Measurements from ENCODE around the gene OPTC. TPM values are rescaled to one million over a fixed set of nuclear protein-coding genes. Genes with fewer than 3 reads are reported as not detected.

The OPTC gene
- total RNA-seq, 1 experiment from 2014 or later = not detected

DNA sequence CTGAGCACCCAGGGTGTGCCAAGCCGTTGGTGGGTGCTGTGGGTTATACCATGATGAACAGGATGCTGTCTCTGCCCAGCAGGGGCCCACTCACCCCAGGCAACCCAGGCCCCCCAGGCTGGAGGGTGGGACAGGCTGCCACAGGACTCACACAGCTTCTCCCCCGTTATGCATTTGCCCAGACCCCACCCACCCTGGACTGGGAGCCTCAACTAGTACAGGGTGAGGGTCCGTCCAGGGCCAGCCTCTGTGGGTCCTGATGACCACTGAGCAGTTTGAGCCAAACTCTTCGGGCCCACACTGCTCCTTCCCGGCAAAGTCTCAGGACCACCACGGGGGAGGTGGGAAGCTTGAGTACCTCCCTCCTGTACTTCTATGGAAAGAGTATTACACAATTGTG lies 22.1 kb upstream of the OPTC start (continued):
- TF ChIP-seq, protein P1, sequence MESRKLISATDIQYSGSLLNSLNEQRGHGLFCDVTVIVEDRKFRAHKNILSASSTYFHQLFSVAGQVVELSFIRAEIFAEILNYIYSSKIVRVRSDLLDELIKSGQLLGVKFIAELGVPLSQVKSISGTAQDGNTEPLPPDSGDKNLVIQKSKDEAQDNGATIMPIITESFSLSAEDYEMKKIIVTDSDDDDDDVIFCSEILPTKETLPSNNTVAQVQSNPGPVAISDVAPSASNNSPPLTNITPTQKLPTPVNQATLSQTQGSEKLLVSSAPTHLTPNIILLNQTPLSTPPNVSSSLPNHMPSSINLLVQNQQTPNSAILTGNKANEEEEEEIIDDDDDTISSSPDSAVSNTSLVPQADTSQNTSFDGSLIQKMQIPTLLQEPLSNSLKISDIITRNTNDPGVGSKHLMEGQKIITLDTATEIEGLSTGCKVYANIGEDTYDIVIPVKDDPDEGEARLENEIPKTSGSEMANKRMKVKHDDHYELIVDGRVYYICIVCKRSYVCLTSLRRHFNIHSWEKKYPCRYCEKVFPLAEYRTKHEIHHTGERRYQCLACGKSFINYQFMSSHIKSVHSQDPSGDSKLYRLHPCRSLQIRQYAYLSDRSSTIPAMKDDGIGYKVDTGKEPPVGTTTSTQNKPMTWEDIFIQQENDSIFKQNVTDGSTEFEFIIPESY (IDR thresholded peaks at IDR 0.05; ENCODE audit: extremely low read depth, insufficient replicate concordance, low read length) = no peak
- TF ChIP-seq YY1 (IDR thresholded peaks at IDR 0.05; ENCODE audit: extremely low read depth, insufficient replicate concordance, low read depth, low read length) = no peak
- TF ChIP-seq EZH2phosphoT487 (IDR thresholded peaks at IDR 0.05; ENCODE audit: borderline replicate concordance) = no peak

DNA sequence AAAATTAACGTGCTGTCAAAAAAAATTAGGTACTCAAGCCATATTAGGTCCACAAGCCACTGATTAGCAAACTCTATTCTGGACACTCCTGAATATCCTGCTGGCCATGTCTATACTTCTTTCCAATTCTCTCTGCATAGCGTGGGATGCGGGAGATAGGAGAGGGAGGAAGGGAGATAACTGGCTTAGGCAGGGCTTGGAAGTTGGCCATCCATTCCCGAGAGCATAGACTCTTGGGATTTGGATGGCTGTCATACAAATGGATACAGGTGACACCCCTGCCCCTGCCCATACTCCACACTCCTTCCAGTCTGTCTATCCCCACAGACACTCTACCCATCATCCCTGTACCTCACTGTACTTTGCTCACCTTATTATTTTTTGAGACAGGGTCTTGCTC lies 20.7 kb upstream of the OPTC start:
- Histone ChIP-seq H4K20me1 (ENCODE audit: insufficient read depth) (no peaks in the 10 kb centered on the region), H3K9ac (ENCODE audit: low read length) (no peak overlapping the region), H3K79me2 (ENCODE audit: insufficient read depth, low read length) (no peaks in the 10 kb centered on the region), H3K27ac (ENCODE audit: low read depth, low read length) (no peak overlapping the region), H2AFZ (ENCODE audit: low read depth, low read length, poor library complexity, severe bottlenecking) (no peak overlapping the region), H3K4me2 (ENCODE audit: low read length) (no peak overlapping the region), H3K36me3 (ENCODE audit: control insufficient read depth in 1 of 2, insufficient read depth in 2 of 2, low read length in 2 of 2) (no peaks in the 10 kb centered on the region), H3K9me2 (ENCODE audit: insufficient read depth) (no peaks in the 10 kb centered on the region), H3K4me3 (replicated peaks in 1 of 2; ENCODE audit: low read depth in 1 of 2, low read length in 2 of 2) (no peak overlapping the region), H3K9me3 (ENCODE audit: control insufficient read depth in 1 of 2, insufficient read depth in 1 of 2, low read depth in 1 of 2, low read length in 2 of 2) (no peaks in the 10 kb centered on the region), H3K4me1 (ENCODE audit: control insufficient read depth in 1 of 2, insufficient read depth in 2 of 2, low read length in 2 of 2) (0 out of 4 replicates have a peak, but pooled peaks cover 0 to 3% of the 10 kb centered on the region in 2 experiments), H3K27me3 (ENCODE audit: insufficient read depth, low read length) (peaks cover 24% of the 10 kb centered on the region)
- ATAC-seq = no peak
- RAD21 ChIA-PET (ENCODE audit: low non-redundant PET in 1 of 2, low total read pairs in 2 of 2, uncharacterized antibody in 2 of 2, unreplicated experiment in 2 of 2) = no interaction called here
- no peak for DNase-seq (ENCODE audit: low read depth, low spot score)
- intact Hi-C loops (cut with micrococcal nuclease) = no loop called here
- POLR2A ChIA-PET = no interaction called here
- CTCF ChIA-PET = no interaction called here
- no TSS peak for BruUV-seq (replicated peaks)
- TF ChIP-seq EGR1 (IDR thresholded peaks at IDR 0.05; ENCODE audit: low read depth) = no peak
- TF ChIP-seq YY1 (IDR thresholded peaks at IDR 0.05; ENCODE audit: extremely low read depth, insufficient replicate concordance, low read depth, low read length) = no peak
- no peak for TF ChIP-seq ELF1 (IDR thresholded peaks at IDR 0.05; ENCODE audit: borderline replicate concordance, low read depth)
- no peak for TF ChIP-seq SIN3A (IDR thresholded peaks at IDR 0.05; ENCODE audit: low read depth)
- TF ChIP-seq, protein P2, sequence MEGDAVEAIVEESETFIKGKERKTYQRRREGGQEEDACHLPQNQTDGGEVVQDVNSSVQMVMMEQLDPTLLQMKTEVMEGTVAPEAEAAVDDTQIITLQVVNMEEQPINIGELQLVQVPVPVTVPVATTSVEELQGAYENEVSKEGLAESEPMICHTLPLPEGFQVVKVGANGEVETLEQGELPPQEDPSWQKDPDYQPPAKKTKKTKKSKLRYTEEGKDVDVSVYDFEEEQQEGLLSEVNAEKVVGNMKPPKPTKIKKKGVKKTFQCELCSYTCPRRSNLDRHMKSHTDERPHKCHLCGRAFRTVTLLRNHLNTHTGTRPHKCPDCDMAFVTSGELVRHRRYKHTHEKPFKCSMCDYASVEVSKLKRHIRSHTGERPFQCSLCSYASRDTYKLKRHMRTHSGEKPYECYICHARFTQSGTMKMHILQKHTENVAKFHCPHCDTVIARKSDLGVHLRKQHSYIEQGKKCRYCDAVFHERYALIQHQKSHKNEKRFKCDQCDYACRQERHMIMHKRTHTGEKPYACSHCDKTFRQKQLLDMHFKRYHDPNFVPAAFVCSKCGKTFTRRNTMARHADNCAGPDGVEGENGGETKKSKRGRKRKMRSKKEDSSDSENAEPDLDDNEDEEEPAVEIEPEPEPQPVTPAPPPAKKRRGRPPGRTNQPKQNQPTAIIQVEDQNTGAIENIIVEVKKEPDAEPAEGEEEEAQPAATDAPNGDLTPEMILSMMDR (IDR thresholded peaks at IDR 0.05 in 2 of 3, conservative IDR thresholded peaks at IDR 0.05 in 1 of 3; ENCODE audit: borderline replicate concordance in 1 of 3, insufficient read depth in 1 of 3, low read depth in 2 of 3, low read length in 2 of 3) = no peak
- TF ChIP-seq, protein P3, sequence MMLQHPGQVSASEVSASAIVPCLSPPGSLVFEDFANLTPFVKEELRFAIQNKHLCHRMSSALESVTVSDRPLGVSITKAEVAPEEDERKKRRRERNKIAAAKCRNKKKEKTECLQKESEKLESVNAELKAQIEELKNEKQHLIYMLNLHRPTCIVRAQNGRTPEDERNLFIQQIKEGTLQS (IDR thresholded peaks at IDR 0.05) = no peak
- no peak for TF ChIP-seq CEBPB (IDR thresholded peaks at IDR 0.05; ENCODE audit: low read depth)
- TF ChIP-seq, protein P4, sequence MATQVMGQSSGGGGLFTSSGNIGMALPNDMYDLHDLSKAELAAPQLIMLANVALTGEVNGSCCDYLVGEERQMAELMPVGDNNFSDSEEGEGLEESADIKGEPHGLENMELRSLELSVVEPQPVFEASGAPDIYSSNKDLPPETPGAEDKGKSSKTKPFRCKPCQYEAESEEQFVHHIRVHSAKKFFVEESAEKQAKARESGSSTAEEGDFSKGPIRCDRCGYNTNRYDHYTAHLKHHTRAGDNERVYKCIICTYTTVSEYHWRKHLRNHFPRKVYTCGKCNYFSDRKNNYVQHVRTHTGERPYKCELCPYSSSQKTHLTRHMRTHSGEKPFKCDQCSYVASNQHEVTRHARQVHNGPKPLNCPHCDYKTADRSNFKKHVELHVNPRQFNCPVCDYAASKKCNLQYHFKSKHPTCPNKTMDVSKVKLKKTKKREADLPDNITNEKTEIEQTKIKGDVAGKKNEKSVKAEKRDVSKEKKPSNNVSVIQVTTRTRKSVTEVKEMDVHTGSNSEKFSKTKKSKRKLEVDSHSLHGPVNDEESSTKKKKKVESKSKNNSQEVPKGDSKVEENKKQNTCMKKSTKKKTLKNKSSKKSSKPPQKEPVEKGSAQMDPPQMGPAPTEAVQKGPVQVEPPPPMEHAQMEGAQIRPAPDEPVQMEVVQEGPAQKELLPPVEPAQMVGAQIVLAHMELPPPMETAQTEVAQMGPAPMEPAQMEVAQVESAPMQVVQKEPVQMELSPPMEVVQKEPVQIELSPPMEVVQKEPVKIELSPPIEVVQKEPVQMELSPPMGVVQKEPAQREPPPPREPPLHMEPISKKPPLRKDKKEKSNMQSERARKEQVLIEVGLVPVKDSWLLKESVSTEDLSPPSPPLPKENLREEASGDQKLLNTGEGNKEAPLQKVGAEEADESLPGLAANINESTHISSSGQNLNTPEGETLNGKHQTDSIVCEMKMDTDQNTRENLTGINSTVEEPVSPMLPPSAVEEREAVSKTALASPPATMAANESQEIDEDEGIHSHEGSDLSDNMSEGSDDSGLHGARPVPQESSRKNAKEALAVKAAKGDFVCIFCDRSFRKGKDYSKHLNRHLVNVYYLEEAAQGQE (IDR thresholded peaks at IDR 0.05; ENCODE audit: low read depth) = no peak
- no peak for TF ChIP-seq FOSL1 (IDR thresholded peaks at IDR 0.05; ENCODE audit: low read depth)
- no peak for TF ChIP-seq ZFX (IDR thresholded peaks at IDR 0.05)
- TF ChIP-seq, protein P1 (IDR thresholded peaks at IDR 0.05; ENCODE audit: extremely low read depth, insufficient replicate concordance, low read length) = no peak
- TF ChIP-seq POLR2AphosphoS5 (IDR thresholded peaks at IDR 0.05; ENCODE audit: low read depth, low read length) = no peak
- TF ChIP-seq EZH2 (IDR thresholded peaks at IDR 0.05) = no peak
- TF ChIP-seq RAD21 (IDR thresholded peaks at IDR 0.05; ENCODE audit: low read depth) = no peak
